DMS 273 (cell line): ENCODE results near the gene TXNDC16.
"Not testable (repeated sequence)": the region's sequence is repeated elsewhere in the genome, so short reads cannot be mapped to it uniquely, and the experiment has no call there.

Source experiments
- DNase-seq: peaks from one replicate; lab custom pipeline; 2025; ENCODE audit not compliant: unreplicated experiment; lab: John Stamatoyannopoulos, UW

TXNDC16 gene

DNA sequence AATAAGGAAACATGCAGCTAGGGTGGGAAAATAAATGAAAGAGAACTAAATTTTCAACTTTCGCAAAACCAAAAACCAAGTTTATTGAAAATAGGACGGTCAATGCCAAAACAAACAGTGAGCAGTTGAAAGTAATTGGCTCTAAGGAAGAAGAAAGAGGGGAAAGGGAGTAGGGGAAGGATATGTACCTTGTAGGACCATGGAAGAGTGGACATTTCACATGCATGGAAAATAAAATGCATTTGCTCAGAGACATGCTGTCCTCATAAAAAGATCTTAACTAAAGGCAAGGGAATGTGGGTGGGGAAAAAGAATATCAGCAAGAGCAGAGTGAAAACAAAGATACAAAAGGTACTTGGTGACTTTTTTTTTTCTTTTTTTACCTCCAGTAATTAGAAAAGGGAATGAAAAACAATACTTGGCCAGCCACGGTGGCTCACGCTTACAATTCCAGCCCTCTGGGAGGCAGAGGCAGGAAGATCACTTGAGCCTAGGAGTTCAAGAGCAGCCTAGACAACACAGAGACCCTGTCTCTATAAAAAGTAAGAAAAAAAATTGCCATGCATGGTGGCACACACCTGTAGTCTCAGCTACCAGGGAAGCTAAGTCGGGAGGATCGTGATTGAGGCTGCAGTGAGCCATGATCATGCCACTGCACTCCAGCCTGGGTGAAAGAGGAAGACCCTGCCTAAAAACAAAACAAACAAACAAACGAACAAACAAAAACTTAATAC is 6.6 kb downstream of the TXNDC16 start:
- no peak for DNase-seq

DNA sequence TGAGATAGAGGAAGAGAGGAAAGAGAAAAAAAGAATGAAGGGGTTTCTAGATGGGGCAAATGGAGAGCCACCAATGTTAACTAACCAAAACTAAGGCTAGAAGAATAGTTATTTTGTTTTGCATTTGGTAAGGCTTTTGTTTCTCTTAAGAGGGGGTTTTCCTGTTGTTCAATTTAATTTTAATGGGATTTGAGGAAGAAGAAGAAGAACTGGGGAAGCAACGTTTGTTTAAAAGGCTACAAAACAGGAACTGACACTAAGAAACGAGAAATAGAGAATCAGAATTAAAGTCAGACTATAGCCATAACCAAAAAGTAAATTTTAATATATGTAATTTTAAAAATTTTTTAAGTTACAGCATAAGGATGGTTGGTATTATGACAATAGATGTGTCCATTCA is 13.7 kb downstream of the TXNDC16 start:
- DNase-seq: no peak

- no peak for DNase-seq
Measured at GRCh38 chr14:52536269-52536668, 16.0 kb downstream of the TXNDC16 start.

DNA sequence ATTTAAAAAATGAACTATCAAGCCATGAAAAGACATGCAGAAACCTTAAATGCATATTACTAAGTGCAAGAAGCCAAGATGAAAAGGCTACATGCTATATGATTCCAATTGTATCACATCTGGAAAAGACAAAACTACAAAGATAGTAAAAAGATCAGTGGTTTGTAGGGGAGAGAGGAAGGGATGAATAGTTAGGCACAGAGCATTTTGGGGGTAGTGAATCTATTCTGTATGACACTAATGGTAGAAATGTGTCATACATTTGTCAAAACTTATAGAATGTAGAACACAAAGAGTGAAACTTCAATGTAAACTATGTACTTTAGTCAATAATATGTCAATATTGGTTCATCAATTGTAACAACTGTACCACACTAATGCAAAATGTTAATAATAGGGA is 20.8 kb downstream of the TXNDC16 start:
- no peak for DNase-seq

DNA sequence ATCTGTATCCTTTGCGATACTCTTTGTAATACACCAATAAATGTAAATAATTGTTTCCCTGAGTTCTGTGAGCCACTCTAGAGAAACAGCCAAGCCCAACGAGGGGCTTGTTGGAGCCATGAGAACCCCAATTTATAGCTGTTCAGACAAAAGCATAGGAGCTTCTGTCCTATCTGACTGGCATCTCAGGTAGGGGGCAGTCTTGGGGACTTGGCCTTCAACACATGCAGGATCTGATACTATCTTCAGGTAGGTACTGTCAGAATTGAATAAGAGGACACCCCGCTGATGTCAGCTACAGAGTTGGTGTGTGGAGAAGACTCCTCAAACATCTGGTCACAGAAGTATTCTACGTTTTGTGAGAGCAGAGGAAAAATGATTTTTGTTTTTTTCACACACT is 25.3 kb downstream of the TXNDC16 start:
- DNase-seq: no peak

DNA sequence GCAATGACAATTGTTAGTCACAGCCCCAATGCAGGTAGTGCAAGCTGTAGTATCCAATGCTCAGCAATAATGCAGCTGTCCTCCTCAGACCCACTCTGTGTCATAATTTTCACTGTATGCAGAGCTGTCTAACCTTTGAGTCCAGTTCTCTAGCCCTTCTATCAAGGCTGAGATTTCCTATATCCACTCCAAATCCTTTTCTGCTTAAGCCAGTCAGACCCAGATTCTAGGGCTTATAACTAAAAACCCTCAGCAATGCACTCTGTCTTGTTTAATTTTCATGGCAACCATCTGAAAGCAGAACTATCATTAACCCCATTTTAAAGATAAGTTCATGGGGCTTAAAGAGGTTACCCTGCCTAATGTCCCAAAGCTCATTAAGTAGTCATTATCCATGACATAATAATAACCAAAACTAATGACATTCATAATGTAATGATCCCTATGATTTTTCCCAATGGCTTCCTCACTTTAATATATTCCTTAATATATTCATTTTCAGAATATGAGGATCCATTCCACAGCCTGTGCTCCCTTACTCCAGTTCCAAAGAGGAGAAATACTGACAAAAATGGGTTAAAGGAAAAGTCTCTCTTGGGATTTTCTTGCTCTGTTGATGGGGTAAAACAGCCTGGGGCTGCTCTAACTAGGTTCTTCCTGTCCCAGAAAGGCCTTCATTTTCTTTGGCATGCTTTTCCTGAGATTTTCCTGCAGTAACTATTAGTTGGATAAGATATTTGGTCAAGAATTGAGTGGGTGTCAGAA is 29.5 kb downstream of the TXNDC16 start:
- DNase-seq: no peak

DNA sequence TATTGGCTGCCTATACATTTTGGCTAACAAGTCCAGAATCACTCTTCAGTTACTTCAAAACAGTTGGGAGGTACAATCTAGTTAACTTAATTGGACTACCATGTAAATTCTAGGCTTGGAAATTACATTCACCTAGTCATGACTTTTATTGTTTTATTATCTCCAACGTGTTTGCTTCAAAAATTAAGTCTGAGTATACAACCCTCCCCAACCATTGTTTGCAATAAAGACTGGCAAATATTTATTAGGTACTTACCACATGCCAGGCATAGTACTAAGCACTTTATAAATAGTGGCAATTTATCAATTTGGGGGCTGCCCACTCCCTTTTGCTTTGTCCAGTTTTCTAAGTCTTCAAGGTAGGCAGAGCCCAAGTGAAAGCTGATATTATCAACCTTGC is 30.3 kb downstream of the TXNDC16 start:
- DNase-seq: no peak

GRCh38 chr14:52514046-52514811 is 38.1 kb downstream of the TXNDC16 start:
- DNase-seq: no peak

DNA sequence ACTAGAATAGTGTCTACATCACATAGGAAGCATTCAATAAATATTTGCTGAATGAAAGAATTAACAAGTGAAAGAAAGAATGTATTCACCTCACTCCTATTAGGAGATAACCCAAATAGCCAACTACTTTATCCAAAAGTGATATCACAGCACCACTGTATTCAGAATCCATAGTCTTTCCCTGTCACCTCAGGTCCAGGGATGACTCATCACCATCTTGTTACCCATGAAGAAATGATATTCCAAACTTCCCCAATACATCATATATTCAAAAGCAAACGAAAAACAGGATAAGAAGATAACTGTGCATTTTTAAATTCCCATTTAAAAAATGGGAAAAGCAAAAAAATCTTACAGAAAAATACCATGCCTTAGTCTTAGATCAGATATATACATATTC is 39.1 kb downstream of the TXNDC16 start:
- DNase-seq: no peak

DNA sequence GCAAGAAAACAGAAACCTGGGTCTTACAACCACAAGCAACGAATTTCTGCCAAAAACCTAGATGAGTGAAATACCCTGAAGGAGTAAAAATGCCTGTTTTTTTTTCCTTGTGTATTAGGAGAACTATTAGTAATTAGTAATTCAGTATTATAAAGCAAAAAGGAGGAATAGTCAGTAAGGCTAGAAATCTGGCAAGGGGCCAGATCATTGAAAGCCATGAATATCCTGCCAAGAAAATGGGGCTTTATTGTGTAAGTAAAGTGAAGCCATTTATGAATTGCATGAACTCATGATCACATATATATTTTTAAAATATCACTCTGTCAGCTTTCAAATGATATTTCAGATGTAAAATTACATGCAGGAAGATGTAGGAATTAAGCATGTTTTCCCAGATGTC is 57.9 kb downstream of the TXNDC16 start:
- peak; percentile 26 for DNase-seq

GRCh38 chr14:52485350-52485960 is 66.8 kb downstream of the TXNDC16 start:
- DNase-seq: no peak

DNA sequence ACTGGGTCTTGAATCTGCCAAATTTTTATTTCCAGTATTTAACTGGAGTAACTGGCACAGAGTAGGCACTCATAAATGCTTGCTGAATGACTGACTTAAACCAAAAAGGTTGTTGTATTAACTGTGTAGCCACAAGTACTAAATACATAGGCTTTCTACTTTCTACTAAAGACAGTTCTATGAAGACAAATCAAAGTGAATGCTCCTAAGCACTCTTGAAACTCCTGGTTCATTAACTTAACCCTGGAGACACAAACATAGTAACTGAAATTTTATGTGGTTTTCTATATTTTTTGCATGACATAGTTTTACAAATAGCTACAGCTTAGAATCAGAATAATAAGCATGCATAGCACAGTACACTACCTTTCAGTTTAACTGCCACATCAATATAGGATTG is 70.4 kb downstream of the TXNDC16 start:
- no peak for DNase-seq

GRCh38 chr14:52473557-52473956 is 78.7 kb downstream of the TXNDC16 start:
- peak; percentile 36 for DNase-seq

DNA sequence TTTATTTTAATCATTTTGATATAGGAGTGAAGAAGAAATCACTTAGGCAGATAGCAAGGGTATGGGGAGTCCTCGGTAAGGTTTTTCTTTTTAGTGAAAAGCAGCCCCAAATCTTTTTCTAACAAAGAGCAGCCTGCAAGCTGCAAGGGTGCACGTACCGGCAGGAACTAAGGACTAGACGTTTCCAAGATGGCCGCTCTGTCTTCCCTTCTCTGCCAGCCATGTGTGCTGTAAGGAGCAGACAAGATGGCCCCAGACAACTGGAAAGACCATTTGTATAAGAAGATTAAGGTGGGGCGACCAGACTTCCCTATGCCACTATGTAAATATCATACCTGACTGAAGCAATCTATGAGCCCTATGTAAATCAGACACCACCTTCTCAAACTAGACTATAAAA is 79.6 kb downstream of the TXNDC16 start:
- no peak for DNase-seq

GRCh38 chr14:52472251-52472650 is 80.1 kb downstream of the TXNDC16 start:
- not testable (repeated sequence) for DNase-seq

DNA sequence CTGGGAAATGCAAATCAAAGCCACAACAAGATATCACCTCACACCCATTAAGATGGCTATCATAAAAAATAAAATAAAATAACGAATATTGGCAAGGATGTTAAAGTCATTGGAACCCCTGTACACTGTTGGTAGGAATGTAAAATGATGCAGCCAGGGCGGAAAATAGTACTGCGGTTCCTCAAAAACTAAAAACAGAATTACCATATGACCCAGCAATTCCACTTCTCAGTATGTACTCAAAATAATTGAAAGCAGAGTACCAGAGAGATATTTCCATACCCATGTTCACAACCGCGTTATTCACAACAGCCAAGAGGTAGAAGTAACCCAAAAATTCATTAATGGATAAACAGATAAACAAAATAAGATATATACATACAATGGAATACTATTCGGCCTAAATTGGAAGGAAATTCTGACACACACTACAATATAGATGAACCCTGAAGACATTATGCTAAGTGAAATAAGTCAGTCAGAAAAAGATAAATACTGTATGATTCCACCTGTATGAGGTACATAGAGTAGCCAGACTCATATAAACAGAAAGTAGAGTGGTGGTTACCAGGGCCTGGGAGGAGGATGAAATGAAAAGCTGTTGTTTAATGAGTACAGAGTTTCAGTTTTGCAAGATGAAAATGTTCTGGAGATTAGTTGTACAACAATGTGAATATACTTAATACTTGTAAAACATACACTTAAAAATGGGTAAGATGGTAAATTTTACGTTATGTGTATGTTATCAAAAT is 84.6 kb downstream of the TXNDC16 start:
- no peak for DNase-seq

- DNase-seq: no peak
Measured at GRCh38 chr14:52464175-52464574, 88.1 kb downstream of the TXNDC16 start.

- DNase-seq: no peak
Measured at GRCh38 chr14:52463375-52463774, 88.9 kb downstream of the TXNDC16 start.

DNA sequence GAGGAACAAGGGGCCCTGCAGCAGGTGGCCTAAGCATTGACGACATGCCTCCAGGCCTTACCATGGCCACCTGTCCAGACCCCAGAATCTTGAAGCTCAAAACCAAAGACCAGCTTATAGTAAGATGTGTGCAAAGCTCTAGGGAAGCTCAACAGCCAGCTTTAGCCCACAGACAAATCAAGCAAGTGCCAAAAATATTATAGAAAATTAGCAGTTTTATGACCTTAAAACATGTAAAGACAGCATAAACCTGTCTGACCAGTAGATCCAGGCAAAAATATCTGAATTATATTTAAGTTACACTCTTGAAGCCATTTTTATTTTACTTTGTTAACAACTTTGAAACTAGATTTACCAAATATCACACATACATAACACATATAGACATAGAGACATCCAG is 90.6 kb downstream of the TXNDC16 start:
- no peak for DNase-seq

DNA sequence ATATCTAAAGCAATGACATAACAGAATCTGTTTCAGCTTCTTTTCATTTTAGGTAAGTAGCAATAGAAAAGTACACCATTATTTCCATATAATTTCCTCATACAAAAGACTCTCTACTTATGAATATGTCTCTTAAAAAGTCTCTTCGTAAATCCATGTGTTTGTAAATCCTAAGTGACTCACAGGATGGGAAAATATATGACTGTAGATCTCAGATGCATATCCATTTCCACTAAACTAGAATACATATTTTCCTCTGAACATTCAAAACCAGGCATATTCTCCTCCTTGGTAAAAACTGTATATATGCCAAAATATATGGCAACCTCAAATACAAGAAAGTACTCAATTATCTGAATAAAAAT is 93.6 kb downstream of the TXNDC16 start:
- DNase-seq: no peak

GRCh38 chr14:52457411-52457810 is 94.9 kb downstream of the TXNDC16 start:
- DNase-seq: no peak
